ENCODE measurements around the gene ANKRD10.

- TF ChIP-seq CTCF (conservative IDR thresholded peaks at IDR 0.05), result no peak
- TF ChIP-seq ZFX (IDR thresholded peaks at IDR 0.05), result no peak
These were observed 76.8 kb downstream of the ANKRD10 start for GRCh38 chr13:110838116-110838515.
